GM10847 (cell line): ENCODE data around the gene EXOC3L1.

Experiments
- POLR2A ChIP-seq: IDR thresholded peaks from 2 replicates; pipeline ENCODE4 v1.6.1; 2011; ENCODE audit not compliant: insufficient read length; ENCODE audit errors: extremely low read depth

The EXOC3L1 gene

GRCh38 chr16:67227567-67227921 is 37.6 kb upstream of the EXOC3L1 start:
- TF ChIP-seq POLR2A, result no peak

DNA sequence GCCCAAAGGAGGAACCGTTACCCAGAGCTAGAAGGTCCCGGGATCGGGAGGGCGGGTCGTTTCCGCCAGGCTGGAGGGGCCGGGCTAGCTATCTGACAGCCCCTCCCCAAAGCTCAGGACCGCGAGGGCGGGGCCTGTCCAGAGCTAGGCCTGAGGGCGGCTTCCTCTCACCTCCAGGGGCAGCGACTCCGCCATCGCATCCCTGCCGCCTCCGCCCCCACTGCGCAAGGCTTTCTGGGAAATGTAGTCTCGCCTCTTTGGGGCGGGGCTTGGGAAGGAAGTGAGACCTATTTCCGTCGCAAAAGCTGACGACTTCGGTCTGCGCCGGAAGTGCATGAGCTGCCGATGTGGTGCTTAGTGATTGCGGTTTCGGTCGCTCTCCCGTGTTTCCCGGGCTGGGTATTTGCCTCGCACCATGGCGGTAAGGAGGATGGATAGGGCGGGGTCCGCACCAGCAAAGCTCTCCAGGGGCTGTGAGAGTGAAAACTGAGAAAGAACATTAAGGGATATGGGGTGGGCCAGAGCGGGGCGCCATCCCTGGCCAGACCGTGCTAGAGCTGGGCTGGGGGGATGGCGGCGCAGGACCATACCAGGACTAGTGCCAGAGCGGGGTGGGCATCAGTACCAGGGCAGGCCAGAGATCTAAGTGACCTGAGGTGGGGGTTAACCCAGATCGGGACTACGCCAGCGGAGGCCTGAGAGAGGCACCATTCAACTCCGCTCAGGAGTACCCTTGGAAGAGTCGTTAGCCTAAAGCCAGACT is 37.0 kb upstream of the EXOC3L1 start, which contains the start of gene TMEM208:
Gene TMEM208 (plus strand): TSS at position 327 of the 763 bp plus-strand sequence. CDS start 89 bp downstream, at position 416.
- TF ChIP-seq POLR2A, result peak; percentile 61

GRCh38 chr16:67226295-67226803 is 36.4 kb upstream of the EXOC3L1 start:
- no peak for TF ChIP-seq POLR2A

- TF ChIP-seq POLR2A, result no peak
These were observed 34.1 kb upstream of the EXOC3L1 start for GRCh38 chr16:67223992-67224391.

DNA sequence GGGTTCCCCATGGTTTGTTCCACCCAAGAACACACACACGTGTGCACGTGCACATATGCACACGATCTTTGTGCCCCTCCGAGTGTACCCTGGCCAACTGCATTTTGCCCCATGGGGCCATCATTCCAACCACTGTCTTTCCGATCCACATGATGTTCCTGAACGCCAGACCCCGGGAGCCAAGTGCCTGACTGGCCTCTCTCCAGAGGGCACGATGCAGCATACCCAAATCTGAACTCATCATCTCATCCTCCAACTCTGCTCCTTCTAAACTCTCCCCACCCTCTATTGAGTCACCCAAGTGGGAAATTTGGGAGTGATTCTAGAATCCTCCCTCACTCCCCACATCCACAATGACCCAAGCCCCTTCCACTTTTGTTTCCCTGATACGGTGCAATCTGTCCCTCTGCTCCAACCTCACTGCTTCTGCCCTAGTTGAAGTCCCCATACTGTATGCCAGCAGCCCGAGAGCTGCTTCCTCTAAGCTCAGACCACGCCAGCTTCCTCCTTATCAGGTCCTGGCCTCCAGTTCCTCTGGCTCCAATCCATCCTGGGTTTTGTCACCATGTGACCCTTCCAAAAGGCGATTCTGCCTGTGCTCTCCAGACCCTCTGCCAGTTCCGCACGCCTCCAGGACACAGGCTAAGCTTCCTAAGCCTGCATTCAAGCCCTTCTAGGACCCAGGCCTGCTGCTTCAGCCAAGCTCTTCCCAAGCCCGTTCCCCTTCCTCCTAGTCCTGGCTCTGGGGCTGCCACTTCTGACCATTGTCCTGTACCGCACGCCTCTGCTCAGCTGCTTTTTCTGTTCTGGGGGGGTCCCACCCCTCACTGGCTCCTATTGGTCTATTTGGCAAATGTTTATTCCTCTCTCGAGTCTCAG is 26.9 kb upstream of the EXOC3L1 start:
- no peak for TF ChIP-seq POLR2A

- no peak for TF ChIP-seq POLR2A
These were observed 25.8 kb upstream of the EXOC3L1 start for GRCh38 chr16:67215706-67216105.

DNA sequence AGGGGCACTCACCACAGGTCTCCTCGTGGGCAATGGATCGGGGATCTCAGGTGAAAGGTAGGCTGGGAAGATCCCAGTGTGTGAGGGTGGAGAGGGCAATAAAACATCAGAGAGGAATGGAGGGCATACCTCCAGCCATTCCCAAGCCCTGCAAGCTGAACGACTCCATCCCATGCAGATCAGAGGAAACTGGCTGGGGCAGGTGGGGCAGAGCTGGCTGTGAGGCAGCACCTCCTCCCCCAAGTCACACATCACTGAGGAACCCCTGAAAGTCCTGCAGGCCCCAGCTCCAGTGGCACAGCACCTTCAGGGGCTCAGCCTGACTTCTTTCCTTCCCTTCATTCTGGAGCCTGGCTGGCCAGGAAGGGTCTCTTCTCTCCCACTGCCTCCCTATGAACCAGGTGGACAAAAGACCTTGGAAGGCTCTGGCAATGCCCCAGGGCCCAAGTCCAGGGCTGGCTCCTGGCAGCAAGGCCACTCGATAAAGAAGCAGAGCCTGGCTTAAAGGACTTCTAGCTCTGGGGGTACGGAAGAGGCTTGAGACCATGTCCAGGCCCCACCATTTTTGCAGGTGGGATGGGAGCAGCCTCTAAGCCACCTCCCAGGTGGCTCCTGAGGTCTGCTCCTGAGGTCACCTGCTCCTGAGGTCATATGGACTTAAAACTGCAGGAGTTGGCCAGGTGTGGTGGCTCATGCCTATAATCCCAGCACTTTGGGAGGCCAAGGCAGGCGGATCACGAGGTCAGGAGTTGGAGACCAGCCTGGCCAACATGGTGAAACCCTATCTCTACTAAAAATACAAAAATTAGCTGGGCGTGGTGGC is 23.5 kb upstream of the EXOC3L1 start:
- no peak for TF ChIP-seq POLR2A

DNA sequence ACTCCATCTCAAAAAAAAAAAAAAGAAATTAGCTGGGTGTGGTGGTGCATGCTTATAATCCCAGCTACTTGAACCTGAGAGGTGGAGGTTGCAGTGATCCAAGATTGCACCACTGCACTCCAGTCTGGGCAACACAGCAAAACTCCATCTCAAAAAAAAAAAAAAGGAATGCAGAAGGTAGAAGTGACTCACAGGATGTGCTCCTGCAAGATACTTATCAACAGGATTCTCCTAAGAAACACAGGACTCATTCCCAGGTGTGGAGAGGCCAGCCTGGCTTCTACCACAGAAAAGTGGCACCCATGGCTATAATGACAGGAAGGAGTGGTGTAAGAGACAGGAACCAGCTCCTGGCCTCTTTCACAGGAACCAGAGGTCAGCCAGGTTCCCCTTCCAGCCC is 22.8 kb upstream of the EXOC3L1 start:
- no peak for TF ChIP-seq POLR2A

GRCh38 chr16:67211674-67212073 is 21.7 kb upstream of the EXOC3L1 start:
- TF ChIP-seq POLR2A, result no peak

DNA sequence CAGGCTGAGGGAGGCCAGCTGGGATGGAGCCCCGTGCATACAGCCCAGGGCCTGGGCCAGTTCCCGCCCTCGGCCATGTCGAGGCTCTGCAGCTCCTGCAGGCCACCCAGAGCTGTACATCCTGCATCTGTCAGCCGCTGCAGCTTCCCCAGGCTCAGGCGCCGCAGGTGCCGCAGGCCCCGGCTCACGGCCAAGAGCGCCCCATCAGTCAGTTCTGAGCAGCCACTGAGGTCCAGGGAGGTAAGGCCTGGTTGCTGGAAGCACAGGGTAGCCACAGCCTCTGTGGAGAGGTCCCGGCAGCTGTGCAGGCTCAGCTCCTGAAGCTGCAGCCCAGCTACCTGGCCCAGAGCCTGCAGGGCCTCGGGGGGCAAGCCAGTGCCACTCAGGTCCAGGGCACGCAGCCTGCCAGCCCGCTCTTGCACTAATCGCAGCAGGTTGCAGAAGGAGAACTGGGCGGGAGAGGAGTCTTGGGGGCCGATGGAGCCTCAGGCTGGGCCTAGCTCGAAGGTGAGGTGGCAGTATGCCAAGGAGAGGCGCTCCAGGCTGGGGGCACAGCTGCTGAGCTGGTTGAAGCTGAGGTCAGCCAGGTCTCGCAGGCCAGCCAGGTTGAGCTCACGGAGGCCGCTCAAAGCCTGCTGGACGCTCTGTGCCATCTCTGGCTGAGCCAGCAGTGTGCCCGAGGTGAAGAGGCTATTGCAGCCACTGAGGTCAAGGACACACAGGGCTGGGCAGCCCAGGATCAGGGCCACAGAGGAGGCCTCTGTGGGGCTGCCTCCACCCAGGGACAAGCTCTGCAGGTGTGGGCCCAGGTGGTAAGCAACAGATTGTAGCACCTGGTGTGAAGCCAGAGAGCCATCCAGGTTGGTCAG is 20.4 kb upstream of the EXOC3L1 start:
- TF ChIP-seq POLR2A, result no peak

- no peak for TF ChIP-seq POLR2A
These were observed 19.6 kb upstream of the EXOC3L1 start for GRCh38 chr16:67209565-67209964.

DNA sequence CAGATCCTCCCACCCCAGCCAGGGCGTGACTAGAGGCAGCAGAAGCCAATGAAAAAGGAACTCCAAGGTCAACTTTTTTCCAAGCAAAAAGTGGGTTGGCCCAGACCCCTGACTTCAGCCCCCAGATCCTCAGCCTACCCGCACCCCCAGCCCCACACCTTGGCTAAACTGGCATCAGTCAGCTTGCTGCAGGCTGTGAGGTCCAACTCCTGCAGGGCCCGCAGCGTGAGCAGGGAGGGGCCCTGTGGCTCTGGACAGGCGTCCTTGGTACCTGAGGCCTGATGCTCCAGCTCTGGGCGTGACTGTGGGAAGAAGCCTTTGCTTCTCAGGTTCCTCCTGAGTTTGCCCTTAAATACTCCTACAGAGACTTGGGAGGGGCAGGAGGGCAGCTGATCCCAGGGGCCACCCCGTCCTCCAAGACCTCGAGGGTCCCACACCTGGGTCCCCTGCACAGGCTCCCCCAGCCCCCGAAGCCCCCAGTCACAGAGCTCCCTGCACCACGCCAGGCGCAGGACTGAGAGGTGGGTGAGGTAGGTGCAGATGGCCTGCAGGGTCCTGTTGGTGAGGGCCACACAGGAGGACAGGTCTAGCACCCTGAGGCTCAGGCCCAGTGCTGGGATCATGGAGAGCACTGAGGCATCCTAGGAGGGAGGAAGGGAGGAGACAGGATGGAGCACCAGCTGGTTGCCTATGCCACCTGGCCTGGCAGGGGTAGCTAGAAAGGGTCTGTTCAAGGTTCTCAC is 18.4 kb upstream of the EXOC3L1 start:
- no peak for TF ChIP-seq POLR2A

DNA sequence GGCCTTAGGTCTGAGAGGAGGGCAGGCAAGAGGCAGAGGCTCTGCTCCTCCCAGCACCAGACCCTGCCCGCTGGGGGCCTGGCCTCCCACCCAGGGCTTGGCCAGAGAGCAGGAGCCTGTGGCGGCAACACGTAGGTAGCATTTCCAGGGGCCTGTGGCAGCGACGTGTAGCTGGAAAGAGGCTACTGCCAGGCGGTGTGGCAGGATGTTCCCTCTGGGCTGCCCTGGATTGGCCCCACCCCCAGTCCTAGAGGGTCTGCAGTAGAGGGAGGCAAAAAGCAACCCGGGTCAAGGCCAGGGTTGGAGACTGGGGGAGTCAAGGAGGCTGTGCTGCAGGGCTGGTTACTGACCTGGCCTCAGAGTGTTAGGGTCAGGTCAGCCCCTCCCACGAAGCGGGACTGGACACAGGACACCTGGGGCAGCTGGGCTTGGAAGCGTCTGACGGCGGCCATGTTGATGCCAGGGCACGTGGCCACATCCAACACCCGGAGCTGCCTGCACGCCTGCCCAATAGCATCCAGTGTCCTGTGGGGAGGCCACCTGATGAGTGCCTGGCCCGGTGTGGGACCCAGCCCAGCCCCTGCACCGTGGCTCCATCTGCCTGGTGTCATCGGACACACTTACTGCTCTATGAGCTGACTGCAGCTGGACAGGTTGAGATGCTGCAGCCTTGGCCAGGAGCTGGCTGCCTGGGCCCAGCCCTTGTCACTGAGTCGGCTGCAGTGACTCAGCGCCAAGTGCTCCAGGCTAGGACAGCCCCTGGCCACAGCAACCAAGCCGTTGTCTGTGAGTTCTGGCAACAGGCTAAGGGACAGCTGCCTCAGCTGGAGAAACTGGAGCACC is 17.5 kb upstream of the EXOC3L1 start:
- TF ChIP-seq POLR2A, result no peak
